K562 treated with DMSO at 1 percent for 24 hours (cell line): ENCODE data around the gene KNTC1. TPM values are rescaled to one million over a fixed set of nuclear protein-coding genes. Genes with fewer than 3 reads are reported as not detected.

Source experiments
- total RNA-seq: library from RNA; unstranded; fragments of 300-600 nt; gene quantifications from 2 replicates; pipeline ENCODE4 v1.2.3, GENCODE V29; 2022; ENCODE audit warnings: low read depth; ENCODE audit not compliant: insufficient read depth

Gene KNTC1, protein sequence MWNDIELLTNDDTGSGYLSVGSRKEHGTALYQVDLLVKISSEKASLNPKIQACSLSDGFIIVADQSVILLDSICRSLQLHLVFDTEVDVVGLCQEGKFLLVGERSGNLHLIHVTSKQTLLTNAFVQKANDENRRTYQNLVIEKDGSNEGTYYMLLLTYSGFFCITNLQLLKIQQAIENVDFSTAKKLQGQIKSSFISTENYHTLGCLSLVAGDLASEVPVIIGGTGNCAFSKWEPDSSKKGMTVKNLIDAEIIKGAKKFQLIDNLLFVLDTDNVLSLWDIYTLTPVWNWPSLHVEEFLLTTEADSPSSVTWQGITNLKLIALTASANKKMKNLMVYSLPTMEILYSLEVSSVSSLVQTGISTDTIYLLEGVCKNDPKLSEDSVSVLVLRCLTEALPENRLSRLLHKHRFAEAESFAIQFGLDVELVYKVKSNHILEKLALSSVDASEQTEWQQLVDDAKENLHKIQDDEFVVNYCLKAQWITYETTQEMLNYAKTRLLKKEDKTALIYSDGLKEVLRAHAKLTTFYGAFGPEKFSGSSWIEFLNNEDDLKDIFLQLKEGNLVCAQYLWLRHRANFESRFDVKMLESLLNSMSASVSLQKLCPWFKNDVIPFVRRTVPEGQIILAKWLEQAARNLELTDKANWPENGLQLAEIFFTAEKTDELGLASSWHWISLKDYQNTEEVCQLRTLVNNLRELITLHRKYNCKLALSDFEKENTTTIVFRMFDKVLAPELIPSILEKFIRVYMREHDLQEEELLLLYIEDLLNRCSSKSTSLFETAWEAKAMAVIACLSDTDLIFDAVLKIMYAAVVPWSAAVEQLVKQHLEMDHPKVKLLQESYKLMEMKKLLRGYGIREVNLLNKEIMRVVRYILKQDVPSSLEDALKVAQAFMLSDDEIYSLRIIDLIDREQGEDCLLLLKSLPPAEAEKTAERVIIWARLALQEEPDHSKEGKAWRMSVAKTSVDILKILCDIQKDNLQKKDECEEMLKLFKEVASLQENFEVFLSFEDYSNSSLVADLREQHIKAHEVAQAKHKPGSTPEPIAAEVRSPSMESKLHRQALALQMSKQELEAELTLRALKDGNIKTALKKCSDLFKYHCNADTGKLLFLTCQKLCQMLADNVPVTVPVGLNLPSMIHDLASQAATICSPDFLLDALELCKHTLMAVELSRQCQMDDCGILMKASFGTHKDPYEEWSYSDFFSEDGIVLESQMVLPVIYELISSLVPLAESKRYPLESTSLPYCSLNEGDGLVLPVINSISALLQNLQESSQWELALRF (N-terminal part only)
- total RNA-seq, result 32.1 and 34.0 TPM in 2 replicates

DNA sequence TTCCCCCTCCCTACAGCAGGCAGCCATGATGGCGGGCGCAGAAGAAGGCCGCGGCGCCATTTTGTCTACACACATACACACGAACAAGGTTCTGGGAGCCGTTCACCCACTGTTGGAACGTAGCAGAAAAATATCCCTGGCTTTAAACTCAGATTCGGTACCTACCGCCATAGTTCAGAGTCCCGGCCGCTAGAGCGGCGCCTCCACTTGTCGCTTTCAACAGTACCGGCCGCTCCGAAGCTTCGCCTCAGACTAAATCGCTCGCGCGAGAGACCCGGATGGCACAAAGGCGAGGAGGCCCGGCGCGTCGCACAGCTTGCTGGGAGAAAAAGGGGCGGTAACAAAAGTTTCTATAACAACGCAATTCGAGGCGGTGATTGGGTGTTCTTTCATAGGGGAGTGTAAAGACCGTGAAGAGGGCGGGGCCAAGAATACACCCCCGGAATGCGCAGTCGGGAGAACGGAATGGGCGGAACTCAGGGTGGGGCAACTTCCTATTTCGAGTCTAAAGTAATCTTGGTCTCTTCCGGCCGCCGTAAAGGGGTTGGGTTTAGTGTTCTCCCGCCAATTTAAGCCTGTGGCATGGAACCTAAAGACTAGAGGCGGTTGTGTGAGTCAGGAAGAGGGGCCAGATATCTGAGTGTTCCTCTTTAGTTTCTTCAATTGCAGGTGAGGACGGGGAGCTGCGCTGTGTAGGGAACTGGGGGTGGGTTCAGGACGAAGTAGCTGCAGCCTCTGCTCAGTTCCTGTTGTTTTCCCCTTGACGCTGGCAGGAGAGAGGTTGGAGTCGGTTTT, at the start of gene KNTC1, which contains the start of gene RSRC2:
Gene KNTC1, plus strand, starts transcription at position 567 of the 795 bp plus-strand sequence. CDS start 2,815 bp downstream, outside the sequence.
Gene RSRC2, minus strand, starts transcription at position 254 of the 795 bp plus-strand sequence. Its CDS starts 83 bp downstream, at position 171.

DNA sequence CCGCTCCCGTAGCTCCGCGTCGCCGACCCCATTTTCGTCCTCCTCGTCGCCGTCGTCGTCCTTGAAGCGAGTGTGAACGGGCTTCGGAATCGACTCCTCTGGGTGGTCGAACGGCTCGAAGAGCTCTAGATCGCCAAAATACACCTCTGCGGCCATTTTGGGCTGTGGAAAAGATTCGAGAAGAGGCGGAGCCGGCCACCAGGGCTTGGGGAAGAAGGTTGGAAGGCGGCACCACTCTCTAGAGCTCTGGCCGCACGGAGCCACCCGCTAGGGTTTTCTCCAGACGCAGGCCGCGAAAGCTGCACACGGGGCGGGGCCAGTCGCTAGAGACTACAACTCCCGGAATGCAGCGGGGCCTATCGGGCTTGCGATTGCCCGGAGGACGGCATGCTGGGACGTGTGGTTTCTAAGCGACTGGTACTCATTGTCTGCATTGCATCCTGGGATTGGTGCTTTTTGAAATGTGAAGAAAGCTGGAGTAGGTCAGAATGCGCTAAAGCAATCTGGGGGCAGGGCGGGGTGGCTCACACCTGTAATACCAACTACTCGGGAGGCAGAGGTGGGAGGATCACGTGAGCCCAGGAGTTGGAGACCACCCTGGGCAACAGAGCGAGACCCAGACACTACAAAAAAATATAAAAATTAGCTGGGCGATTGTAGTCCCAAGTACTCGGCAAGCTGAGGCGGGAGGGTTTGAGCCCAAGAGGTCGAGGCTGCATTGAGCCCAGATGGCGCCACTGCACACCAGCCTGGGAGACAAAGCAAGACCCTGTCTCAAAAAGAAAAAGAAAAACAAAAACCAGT, 26.2 kb upstream of the KNTC1 start, which contains the start of gene ZCCHC8:
Gene ZCCHC8, minus strand, starts transcription at position 248 of the 804 bp plus-strand sequence. Its CDS starts 92 bp downstream, at position 156.

Other genes with a start within 250 kb of the KNTC1 start
- 28.9 and 35.3 TPM in 2 replicates for gene CLIP1, start 104.6 kb upstream of the KNTC1 start, total RNA-seq
- gene ZCCHC8, start 26.3 kb upstream of the KNTC1 start, total RNA-seq, result 21.3 and 22.1 TPM in 2 replicates
- 29.2 and 33.3 TPM in 2 replicates for gene RSRC2, start 313 bp upstream of the KNTC1 start, total RNA-seq
- gene HCAR2, start 176.1 kb downstream of the KNTC1 start, total RNA-seq, result not detected in 2 replicates
- not detected in 2 replicates for gene HCAR3, start 189.6 kb downstream of the KNTC1 start, total RNA-seq
- not detected in 2 replicates for gene HCAR1, start 203.6 kb downstream of the KNTC1 start, total RNA-seq
- 30.5 and 34.9 TPM in 2 replicates for gene DENR, start 225.6 kb downstream of the KNTC1 start, total RNA-seq
- 0.78 and 0.81 TPM in 2 replicates for gene CCDC62, start 247.3 kb downstream of the KNTC1 start, total RNA-seq